HG02763 (cell line): ENCODE results near the gene HECA.
"Not testable (repeated sequence)": the region's sequence is repeated elsewhere in the genome, so short reads cannot be mapped to it uniquely, and the experiment has no call there.

Experiments used
- ATAC-seq: cut with Tn5 transposase; IDR thresholded peaks from one replicate; pipeline ENCODE4 v1.9.1; 2021; ENCODE audit warnings: mild to moderate bottlenecking, moderate library complexity; ENCODE audit not compliant: unreplicated experiment

The HECA gene

DNA sequence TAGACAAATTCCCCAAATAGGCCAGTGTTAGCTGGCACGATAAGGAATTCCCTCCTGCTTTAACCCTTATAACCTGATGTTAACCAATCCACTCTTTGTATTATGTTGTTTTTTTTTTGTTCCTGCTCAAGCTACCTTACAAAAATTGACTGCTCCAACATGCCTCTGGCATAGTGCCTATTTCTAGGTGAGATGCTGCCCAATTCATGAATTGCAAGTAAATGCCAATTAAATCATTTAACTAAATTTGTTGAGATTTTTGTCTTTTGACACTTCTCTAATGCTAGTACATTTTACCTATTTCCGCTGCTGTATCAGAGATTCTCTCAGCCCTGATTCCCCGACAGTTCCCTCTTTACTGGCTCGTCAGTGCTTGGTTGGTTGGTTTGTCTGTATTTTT, 66.5 kb downstream of the HECA start:
- ATAC-seq: no peak

- ATAC-seq: no peak
Observed at GRCh38 chr6:139204978-139205377, 70.1 kb downstream of the HECA start.

DNA sequence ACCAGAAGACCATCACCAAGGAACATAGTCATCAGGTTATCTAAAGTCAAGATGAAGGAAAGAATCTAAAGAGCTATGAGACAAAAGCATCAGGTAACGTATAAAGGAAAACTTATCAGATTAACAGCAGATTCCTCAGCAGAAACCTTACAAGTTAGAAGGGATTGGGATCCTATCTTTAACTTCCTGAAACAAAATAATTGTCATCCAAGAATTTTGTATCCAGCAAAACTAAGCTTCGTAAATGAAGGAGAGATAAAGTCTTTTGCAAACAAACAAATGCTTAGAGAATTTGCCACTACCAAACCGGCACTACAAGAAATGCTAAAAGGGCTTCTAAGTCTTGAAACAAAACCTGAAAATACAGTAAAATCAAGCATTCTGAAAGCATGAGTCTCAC, 71.0 kb downstream of the HECA start:
- ATAC-seq: no peak

DNA sequence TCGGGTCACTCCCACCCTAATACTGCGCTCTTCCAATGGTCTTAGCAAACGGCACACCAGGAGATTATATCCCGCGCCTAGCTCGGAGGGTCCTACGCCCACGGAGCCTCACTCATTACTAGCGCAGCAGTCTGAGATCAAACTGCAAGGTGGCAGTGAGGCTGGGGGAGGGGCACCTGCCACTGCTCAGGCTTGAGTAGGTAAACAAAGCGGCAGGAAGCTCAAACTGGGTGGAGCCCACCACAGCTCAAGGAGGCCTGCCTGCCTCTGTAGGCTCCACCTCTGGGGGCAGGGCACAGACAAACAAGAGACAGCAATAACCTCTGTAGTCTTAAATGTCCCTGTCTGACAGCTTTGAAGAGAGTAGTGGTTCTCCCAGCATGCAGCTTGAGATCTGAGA, 75.9 kb downstream of the HECA start:
- ATAC-seq: not testable (repeated sequence)

DNA sequence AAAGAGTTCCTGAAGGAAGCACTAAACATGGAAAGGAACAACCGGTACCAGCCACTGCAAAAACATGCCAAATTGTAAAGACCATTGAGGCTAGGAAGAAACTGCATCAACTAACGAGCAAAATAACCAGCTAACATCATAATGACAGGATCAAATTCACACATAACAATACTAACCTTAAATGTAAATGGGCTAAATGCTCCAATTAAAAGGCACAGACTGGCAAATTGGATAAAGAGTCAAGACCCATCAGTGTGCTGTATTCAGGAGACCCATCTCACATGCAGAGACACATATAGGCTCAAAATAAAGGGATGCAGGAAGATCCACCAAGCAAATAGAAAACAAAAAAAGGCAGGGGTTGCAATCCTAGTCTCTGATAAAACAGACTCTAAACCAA, 77.6 kb downstream of the HECA start:
- not testable (repeated sequence) for ATAC-seq

GRCh38 chr6:139219271-139219729, 84.4 kb downstream of the HECA start:
- ATAC-seq: peak; percentile 100

DNA sequence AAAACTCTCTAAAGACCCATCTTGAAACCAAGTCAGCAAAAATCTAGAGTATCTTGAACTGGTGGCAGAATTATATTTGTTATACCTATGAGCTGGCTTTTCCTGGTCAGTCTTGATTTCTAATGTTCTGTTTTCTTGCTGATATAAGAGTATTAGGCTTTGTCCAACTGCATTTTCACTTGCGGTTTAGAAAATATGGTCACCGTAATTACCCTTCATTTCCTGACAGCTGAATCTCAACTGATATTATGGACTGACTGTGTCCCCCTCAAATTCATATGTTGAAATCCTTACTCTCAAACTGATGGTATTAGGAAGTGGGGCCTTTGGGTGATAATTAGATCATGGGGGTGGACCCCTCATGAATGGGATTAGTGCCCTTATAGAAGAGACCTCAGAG, 84.9 kb downstream of the HECA start:
- ATAC-seq: no peak

GRCh38 chr6:139228387-139228786, 93.5 kb downstream of the HECA start:
- ATAC-seq: not testable (repeated sequence)
